Measurements from ENCODE around the gene RPS14. TPM values are rescaled to one million over a fixed set of nuclear protein-coding genes. Genes with fewer than 3 reads are reported as not detected.

RPS14 gene
- total and polyA plus RNA-seq, 2 of the 8 experiments (the other 6 are each of a cell fraction or from before 2014, with no cell fraction given): 2,548 to 6,423 TPM

GRCh38 chr5:150395688-150395975 is 53.9 kb downstream of the RPS14 start:
- no peak overlapping the region for H3K9ac ChIP-seq (replicated peaks in 1 of 4; ENCODE audit: extremely low read depth in 1 of 4, low read depth in 3 of 4, low read length in 3 of 4)
- no peaks in the 10 kb centered on the region for H3K9me3 ChIP-seq (ENCODE audit: insufficient read depth in 2 of 2, low read depth in 1 of 2, low read length in 1 of 2)
- no peaks in the 10 kb centered on the region for H3K79me2 ChIP-seq (ENCODE audit: control insufficient read depth in 1 of 2, insufficient read depth in 2 of 2, low read length in 2 of 2)
- no peak overlapping the region for H2AFZ ChIP-seq (ENCODE audit: low read length)
- CTCF ChIA-PET (ENCODE audit: partially characterized antibody): interaction anchor here (0.6 to 16.9 kb wide), 10 partner anchors 10 to 170 kb away, joined by 3 to 274 read pairs (median 4); no protein-coding TSS in a partner anchor
- DNase-seq (ENCODE audit: low read depth in 1 of 2, low spot score in 2 of 2) (no peak), FAIRE-seq (no peak)
- H3K4me2 ChIP-seq (ENCODE audit: insufficient read depth in 1 of 2, low read depth in 2 of 2, low read length in 2 of 2): no peak overlapping the region
- H3K18ac ChIP-seq (ENCODE audit: extremely low read depth, low read length): no peak overlapping the region
- peaks cover 2 to 7% of the 10 kb centered on the region in 2 experiments for H4K20me1 ChIP-seq (replicated peaks in 1 of 2; ENCODE audit: control insufficient read depth in 1 of 2, insufficient read depth in 2 of 2, low read length in 2 of 2)
- H3K79me1 ChIP-seq (ENCODE audit: low read depth, low read length): no peaks in the 10 kb centered on the region
- H3K4me1 ChIP-seq (replicated peaks in 1 of 4; ENCODE audit: control insufficient read depth in 3 of 4, insufficient read depth in 4 of 4, low read length in 3 of 4): no peaks in the 10 kb centered on the region
- no peak overlapping the region for H2BK120ac ChIP-seq (replicated peaks; ENCODE audit: low read depth, low read length)
- peaks cover 58 to 94% (median 88%) of the 10 kb centered on the region in 4 experiments for H3K36me3 ChIP-seq (ENCODE audit: control insufficient read depth in 2 of 4, insufficient read depth in 4 of 4, low read length in 3 of 4)
- POLR2A ChIA-PET (ENCODE audit: partially characterized antibody): interaction anchor here (5.5 to 19.1 kb wide), 2 partner anchors 10 to 23 kb away, joined by 31 to 455 read pairs; partner anchors contain the start of gene TCOF1
- no peak overlapping the region for H3K56ac ChIP-seq (replicated peaks; ENCODE audit: insufficient read length, low read depth, low read length)
- WGBS, 2 experiments (ENCODE audit: extremely low coverage in 1 of 2, insufficient coverage in 1 of 2, insufficient read length in 1 of 2, insufficient replicate concordance in 2 of 2, low coverage in 1 of 2, low lambda C conversion rate in 2 of 2, missing lambda C conversion rate in 1 of 2): 100% methylated on average over 2 of the region's 2 CpGs; no CpG with 5 or more reads in 1 of the 2 experiments
- no peak overlapping the region for H3K14ac ChIP-seq (ENCODE audit: insufficient read length)
- no peak overlapping the region for H2BK5ac ChIP-seq (ENCODE audit: low read depth, low read length)
- H4K8ac ChIP-seq (ENCODE audit: extremely low read depth, insufficient read depth, low read length): no peak overlapping the region
- no peak overlapping the region for H2AK5ac ChIP-seq (ENCODE audit: low read depth, low read length)
- H2BK15ac ChIP-seq (ENCODE audit: low read length): no peak overlapping the region
- no peak overlapping the region for H4K5ac ChIP-seq (ENCODE audit: insufficient read length, low read depth, low read length)
- no peak overlapping the region for H3K4me3 ChIP-seq (ENCODE audit: extremely low read depth in 1 of 4, insufficient read depth in 2 of 4, low read depth in 3 of 4, low read length in 4 of 4)
- H2BK20ac ChIP-seq (ENCODE audit: low read length): no peak overlapping the region
- H3K4ac ChIP-seq (replicated peaks; ENCODE audit: insufficient read length, low read depth, low read length): no peak overlapping the region
- no peak overlapping the region for H3K23ac ChIP-seq (ENCODE audit: insufficient read length)
- H3K23me2 ChIP-seq (ENCODE audit: low read depth, low read length): no peaks in the 10 kb centered on the region
- H4K91ac ChIP-seq (replicated peaks; ENCODE audit: insufficient read length, low read length): no peak overlapping the region
- H2BK12ac ChIP-seq (ENCODE audit: low read depth, low read length): no peak overlapping the region
- H3K27ac ChIP-seq (ENCODE audit: low read depth, low read length): no peak overlapping the region
- H3K27me3 ChIP-seq (replicated peaks in 1 of 4; ENCODE audit: control insufficient read depth in 3 of 4, extremely low read depth in 1 of 4, insufficient read depth in 3 of 4, low read length in 3 of 4): no peaks in the 10 kb centered on the region
- TF ChIP-seq GTF2F1 (IDR thresholded peaks at IDR 0.05; ENCODE audit: borderline replicate concordance, low read depth, low read length): no peak
- TF ChIP-seq, protein P1, sequence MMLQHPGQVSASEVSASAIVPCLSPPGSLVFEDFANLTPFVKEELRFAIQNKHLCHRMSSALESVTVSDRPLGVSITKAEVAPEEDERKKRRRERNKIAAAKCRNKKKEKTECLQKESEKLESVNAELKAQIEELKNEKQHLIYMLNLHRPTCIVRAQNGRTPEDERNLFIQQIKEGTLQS (IDR thresholded peaks at IDR 0.05; ENCODE audit: insufficient read depth, low read depth, low read length): no peak
- TF ChIP-seq HDAC2 (IDR thresholded peaks at IDR 0.05; ENCODE audit: borderline replicate concordance in 1 of 2, low read depth in 2 of 2, low read length in 2 of 2): no peak
- no peak for TF ChIP-seq JUND (IDR thresholded peaks at IDR 0.05; ENCODE audit: low read length)
- TF ChIP-seq SIN3A (conservative IDR thresholded peaks at IDR 0.05 in 1 of 2, IDR thresholded peaks at IDR 0.05 in 1 of 2; ENCODE audit: low read depth in 1 of 2, low read length in 2 of 2): no peak
- TF ChIP-seq TEAD4 (IDR thresholded peaks at IDR 0.05; ENCODE audit: low read depth, low read length): no peak
- TF ChIP-seq ASH2L (IDR thresholded peaks at IDR 0.05; ENCODE audit: low read length): no peak
- TF ChIP-seq POLR2A (IDR thresholded peaks at IDR 0.05; ENCODE audit: control extremely low read depth in 1 of 2, low read depth in 2 of 2, low read length in 2 of 2): no peak
- no peak for TF ChIP-seq RXRA (IDR thresholded peaks at IDR 0.05; ENCODE audit: insufficient read depth, low read depth, low read length)
- no peak for TF ChIP-seq JUN (IDR thresholded peaks at IDR 0.05; ENCODE audit: low read depth, low read length)
- TF ChIP-seq SIX5 (IDR thresholded peaks at IDR 0.05; ENCODE audit: low read depth, low read length): no peak
- TF ChIP-seq ZNF274 (IDR thresholded peaks at IDR 0.05; ENCODE audit: borderline replicate concordance, extremely low read depth, low read length): no peak
